Posterior vena cava (tissue), 2 donors: Measurements from ENCODE around the gene SRBD1. TPM values are rescaled to one million over a fixed set of nuclear protein-coding genes. Genes with fewer than 3 reads are reported as not detected.

ENCODE experiments used
- DNase-seq: peaks from one replicate; pipeline ENCODE4 v3.0.0-alpha.2; 2020; ENCODE audit warnings: low spot score
- intact Hi-C, 2 donors: fragments of 100-400 bp; cut with DNase I; formaldehyde crosslinking; loops; one replicate each; pipeline versions ENCODE4 v1.14.1 to v1.14.2; 2022 to 2023
- total RNA-seq, 2 donors: library from RNA; stranded (reverse); fragmentation: NEBNext Ultra II Directional; extraction: Animal tissue kit (Norgen Biotek cat#: 25700); gene quantifications; one replicate each; pipeline ENCODE4 v1.2.1, GENCODE V29; 2021
- donor health status: DM: yes; HTN: yes; CAD: no.
- donor health status: DM: yes; HTN: yes; CAD: no.

The SRBD1 gene
- total RNA-seq, 2 donors from 2014 or later, result 13.7 to 19.0 TPM

GRCh38 chr2:45643095-45643494 lies 32.0 kb upstream of the SRBD1 start:
- intact Hi-C loops, result loop anchor here in 1 of 2 donors (5.0 kb wide), 1 partner anchor 294 kb away; no protein-coding TSS in a partner anchor
- DNase-seq, result no peak

DNA sequence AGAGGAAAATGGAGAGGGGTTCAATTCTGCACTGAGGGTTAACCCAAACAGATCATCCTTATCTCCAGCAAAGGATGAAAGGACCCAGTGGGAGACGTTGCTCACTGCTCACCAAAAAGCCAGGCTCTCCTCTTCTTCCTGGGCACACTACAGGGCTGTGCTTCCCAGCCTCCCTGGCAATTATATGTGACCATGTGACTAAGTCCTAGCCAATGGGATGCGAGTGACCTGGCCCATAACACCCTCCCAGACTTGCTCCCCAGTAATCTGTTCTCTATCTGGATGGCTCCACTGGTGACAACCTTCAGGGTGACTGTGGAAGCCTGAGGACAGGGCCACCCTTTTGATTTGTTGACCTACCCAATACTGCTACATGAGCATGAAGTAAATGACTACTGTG lies 29.5 kb upstream of the SRBD1 start:
- intact Hi-C loops, result loop anchor here in 1 of 2 donors (5.0 kb wide), 1 partner anchor 297 kb away; no protein-coding TSS in a partner anchor

DNA sequence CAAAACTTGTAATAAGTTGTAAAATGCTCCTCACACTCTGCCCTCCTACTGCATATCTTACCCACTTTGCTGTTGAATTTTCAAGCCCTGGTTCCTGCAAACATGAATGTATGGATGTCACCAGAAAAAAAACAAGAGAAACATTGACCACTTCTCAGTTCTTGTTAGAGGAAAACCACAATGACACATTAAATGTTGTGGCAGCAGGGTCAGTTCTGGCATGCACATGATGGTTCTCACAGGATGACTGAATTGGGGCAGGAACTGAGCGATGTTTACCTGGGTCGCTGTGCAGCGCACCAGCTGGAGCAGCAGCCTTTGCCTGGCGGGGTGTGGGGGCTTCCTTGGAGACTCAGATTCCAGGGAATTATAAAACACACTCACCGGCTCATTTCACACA lies 26.4 kb upstream of the SRBD1 start:
- no peak for DNase-seq
- intact Hi-C loops, result no loop called here

More for the DNA sequence above, 29.5 kb upstream of the SRBD1 start:
- DNase-seq, result no peak

DNA sequence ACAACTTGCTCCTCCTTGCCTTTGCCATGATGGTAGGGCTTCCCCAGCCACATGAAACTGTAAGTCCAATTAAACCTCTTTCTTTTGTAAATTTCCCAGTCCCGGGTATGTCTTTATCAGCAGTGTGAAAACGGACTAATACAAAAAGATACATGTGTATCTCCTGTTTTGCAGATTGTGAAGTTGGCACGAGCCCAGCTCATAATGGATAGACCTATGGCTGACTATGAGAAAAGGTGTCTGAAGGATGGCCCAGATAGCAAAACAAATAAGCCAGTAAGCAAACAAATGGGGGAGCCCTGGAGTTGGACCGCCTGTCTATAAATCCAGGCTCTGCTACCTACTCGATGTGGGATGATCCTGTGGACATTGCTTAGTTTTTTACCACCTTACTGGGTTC lies 24.9 kb upstream of the SRBD1 start:
- intact Hi-C loops, result no loop called here
- no peak for DNase-seq

- no peak for DNase-seq
- intact Hi-C loops, result no loop called here
Observed at GRCh38 chr2:45634223-45634622, 23.2 kb upstream of the SRBD1 start.

GRCh38 chr2:45631955-45632354 lies 20.9 kb upstream of the SRBD1 start:
- intact Hi-C loops, result no loop called here
- no peak for DNase-seq

DNA sequence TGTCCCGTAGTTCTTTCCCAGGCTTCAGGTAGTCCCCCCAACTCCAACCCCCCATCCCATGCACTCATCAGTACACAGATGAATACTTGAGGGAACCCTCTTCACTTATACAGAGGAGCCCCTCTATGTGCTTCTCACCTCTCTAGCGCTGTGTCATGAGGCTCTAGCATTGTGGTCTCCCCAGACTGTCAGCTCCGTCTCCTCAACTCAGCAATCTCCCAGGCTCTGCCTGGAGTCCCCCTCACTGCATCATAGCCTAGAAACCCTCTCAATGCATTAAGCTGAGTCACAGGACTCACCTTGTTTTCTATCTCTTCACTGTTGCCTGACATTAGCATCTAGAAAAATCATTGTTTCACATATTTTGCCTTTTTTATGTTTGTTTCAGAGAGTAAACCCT lies 20.3 kb upstream of the SRBD1 start:
- DNase-seq, result no peak
- intact Hi-C loops, result no loop called here

- intact Hi-C loops, result no loop called here
- DNase-seq, result no peak
Observed at GRCh38 chr2:45629971-45630370, 18.9 kb upstream of the SRBD1 start.

DNA sequence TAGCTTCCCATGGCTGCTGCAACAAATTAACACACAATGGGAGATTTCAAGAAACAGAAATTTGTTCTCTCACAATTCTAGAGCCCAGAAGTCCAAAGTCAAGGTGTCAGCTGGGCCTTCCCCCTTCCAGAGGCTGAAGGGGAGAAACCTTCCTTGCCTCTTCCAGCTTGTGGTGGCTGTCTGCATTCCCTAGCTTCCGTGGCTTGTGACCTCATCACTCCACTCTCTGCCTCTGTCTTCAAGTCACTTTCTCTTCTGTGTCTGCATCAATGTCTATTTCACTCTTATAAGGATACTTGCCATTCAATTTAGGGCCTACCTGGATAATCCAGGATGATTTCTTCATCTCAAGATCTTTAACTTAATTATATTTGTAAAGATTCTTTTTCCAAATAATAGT lies 16.8 kb upstream of the SRBD1 start:
- DNase-seq, result no peak

GRCh38 chr2:45626387-45627221 lies 15.5 kb upstream of the SRBD1 start:
- no peak for DNase-seq
- intact Hi-C loops, result no loop called here

More for the DNA sequence above, 16.8 kb upstream of the SRBD1 start:
- intact Hi-C loops, result no loop called here

DNA sequence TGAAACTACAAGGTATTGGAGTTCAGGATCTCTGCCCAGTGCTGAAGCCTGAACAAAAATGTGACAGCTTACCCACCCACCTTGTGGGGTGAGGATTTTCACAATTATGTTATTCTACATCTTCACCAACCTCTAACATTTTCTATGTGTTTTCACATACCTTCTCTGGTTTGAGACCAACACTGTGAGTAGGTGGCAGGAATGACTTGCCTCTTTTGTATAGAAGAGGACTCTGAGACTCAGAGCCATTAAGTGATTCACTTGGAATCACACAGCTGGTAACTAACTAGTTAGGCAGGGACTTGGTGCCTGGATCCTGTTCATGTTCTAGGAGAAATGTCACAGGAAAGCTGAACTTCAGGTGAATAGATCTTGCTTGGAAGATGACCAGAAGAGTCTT lies 14.8 kb upstream of the SRBD1 start:
- DNase-seq, result no peak
- intact Hi-C loops, result no loop called here

DNA sequence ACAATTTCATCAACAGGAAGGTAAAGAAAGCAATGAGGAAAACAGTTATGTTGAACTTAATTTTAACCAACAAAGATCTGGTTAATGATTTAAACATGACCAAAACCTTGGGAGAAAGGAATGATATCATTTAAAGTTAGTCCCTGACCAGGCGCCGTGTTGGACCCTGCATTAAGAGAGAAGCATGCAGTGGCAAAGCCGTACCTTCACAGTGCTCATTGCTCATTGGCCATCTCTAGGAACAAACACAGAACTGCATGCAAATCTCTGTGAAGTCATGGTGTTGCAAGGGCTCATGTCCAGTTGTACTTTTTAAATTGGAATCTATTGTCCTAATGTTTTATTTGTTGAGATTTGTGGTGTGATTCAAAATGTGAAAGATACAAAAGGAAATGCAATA lies 12.0 kb upstream of the SRBD1 start:
- DNase-seq, result no peak
- intact Hi-C loops, result no loop called here

DNA sequence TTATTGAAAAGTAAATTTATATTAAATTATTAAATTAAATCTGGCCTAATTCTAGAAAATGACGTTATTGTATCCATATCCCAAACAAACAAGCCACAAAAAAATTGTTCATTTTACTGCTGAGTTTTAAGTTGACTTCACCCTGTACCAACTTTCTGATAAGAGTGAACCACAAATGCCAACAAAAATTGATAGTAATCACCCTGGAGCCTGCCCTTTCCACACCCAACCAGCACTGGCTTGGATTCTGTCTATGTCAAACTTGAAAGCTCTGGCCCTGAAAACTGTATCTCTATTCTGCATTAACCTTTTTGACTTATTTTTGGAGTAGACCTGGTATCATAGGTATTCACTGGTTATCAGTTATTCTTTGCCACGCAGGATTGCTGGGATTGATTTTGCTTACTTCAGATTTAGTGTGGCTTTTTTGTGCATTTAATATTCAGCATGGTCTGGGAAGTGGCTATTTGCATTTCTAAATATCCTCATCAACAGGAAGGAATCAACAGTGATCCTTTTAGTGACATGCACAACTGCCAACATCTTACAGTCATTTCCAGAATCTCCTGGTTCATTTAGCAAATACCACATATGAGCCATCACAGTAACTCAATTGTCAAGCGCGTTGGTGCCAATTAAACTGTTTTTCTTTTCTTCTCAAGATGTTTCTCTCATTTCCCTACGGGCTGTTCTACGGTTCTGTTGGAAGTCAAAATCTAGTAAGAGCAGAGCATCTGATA lies 11.4 kb upstream of the SRBD1 start:
- intact Hi-C loops, result no loop called here
- no peak for DNase-seq

DNA sequence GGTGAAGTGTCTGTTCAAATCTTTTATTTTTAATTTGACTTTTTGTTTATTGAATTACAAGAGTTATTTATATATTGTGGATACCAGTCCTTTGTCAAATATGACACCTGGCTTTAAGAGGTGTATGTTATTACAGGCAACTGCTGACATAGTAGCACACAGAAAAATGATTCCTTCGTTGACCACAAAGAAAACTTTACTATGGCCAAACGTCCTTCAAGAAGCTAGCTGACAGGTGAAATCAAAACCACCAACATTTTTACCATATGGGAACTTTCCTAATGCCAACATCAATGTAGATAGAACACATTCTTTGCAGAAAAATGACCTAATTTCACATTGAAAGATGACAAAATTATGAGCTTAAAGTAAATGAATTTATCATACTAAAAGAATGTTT lies 6.4 kb upstream of the SRBD1 start:
- DNase-seq, result no peak

GRCh38 chr2:45616658-45617411 lies 5.8 kb upstream of the SRBD1 start:
- intact Hi-C loops, result no loop called here
- no peak for DNase-seq

More for the DNA sequence above, 6.4 kb upstream of the SRBD1 start:
- intact Hi-C loops, result no loop called here

DNA sequence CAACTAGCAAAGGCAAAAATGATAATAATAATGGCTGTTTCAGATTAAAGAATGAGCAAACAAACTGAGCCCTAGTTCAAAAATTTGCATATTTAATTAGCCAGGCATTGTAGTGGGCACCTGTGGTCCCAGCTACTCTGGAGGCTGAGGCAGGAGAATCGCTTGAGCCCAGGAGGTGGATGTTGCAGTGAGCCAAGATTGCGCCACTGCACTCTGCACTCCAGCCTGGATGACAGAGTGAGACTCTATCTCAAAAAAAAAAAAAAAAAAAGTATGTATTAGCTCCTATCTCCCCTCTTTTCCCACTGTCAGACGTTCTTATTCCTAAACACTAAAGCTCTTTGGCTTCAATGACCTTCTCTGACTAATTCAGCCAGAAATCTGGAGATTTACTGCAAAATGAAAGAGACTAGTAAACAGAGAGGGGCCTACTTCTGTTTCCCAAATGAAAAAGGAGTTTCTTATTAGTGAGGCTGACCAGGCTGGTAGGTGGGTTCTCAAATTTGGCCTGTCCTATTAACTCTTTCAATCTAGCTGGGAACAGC lies 3.9 kb upstream of the SRBD1 start:
- DNase-seq, result no peak

GRCh38 chr2:45614330-45614729 lies 3.3 kb upstream of the SRBD1 start:
- intact Hi-C loops, result no loop called here
- DNase-seq, result no peak

More for the DNA sequence above, 3.9 kb upstream of the SRBD1 start:
- intact Hi-C loops, result no loop called here

GRCh38 chr2:45612731-45613130 lies 1.7 kb upstream of the SRBD1 start:
- intact Hi-C loops, result no loop called here
- no peak for DNase-seq

DNA sequence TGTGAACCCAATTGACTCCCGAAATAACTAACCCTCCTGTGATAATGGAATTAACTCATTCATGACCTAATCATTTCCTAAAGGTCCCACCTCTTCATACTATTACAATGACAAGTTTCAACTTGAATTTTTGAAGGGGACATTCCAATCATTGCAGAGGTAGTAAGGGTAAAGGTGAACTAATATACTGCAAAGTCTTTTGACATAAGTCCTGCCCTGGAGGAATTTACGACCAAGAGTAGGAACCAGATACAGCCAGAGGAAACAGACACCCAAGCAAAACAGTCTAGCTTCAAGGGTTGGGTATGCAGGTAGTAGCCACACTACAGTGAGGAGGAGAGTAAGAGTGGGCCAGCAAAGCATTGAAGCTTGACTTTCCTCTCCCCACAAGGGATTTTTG lies 1.2 kb upstream of the SRBD1 start:
- intact Hi-C loops, result no loop called here

More for the DNA sequence above, 1.2 kb upstream of the SRBD1 start:
- DNase-seq, result no peak
